HG03159 (cell line): ENCODE measurements around the gene ENTREP1.
"Not testable (repeated sequence)": the region's sequence is repeated elsewhere in the genome, so short reads cannot be mapped to it uniquely, and the experiment has no call there.

ENCODE experiments used
- ATAC-seq: cut with Tn5 transposase; IDR thresholded peaks from one replicate; pipeline ENCODE4 v1.9.1; 2021; ENCODE audit warnings: mild to moderate bottlenecking, moderate library complexity; ENCODE audit not compliant: unreplicated experiment

ENTREP1 gene

DNA sequence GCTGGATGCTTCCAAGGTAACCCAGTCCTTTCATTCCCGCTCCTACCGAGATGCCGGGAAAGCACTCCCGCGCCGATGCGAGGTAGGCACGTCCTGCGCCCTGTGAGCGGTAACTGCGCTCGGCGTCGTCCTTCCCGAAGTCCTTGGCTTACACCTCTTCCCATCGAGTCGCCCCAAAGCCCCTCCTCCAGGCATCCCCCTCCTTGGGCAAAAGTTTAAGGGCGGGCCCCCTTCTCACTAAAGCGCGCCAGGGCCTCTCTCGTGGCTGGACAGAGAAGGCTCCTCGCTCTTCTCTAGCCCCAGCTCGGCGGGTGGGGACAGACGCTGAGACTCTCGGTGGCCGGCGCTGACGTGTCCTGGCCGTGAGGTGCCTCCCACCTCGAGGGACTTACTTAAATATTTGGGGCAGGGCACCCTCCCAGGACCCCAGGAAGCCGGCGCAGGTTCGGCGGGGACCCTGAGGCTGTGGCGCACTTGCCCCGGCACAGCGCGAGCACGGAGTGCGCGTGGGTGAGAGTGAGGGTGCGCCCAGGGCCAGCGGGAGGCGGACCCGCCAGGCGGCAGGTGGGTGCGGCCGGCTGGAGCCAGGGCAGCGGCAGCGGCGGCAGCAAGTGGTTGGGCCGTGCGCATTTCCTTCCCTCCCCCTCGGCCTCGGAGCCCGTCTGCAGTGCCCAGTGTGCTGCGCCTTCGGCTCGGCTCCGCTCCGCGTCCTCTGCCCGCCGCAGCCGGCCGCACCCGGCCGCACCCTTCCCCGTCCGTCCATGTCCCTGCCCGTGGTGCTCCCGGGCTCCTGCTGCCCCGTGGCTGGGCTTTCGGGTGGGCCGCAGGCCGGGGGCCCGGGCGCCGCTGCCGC lies at the start of gene ENTREP1:
ENTREP1 (plus strand) TSS at position 667 of the 853 bp plus-strand sequence; CDS start at position 762, 95 bp downstream.
- peak; percentile 61 for ATAC-seq

DNA sequence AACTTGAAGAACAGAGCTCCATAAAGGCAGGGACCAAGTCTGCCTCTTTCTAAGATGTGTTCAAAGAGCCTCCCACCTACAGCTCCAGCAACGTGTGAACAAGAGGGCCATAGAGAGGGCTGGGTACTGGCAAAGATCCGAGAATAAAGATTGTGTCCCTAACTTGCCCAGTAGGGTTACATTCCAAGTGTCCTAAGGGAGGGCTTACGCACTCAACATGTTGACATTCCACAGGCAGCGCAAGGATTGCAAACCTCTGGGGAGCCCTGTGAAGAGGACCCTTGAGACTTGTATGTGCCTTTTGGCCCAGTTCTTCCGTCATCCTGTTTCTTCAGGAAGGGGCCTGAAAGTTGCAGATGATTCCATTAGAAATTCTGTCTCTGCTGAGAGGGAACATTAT lies 48.2 kb upstream of the ENTREP1 start:
- no peak for ATAC-seq

DNA sequence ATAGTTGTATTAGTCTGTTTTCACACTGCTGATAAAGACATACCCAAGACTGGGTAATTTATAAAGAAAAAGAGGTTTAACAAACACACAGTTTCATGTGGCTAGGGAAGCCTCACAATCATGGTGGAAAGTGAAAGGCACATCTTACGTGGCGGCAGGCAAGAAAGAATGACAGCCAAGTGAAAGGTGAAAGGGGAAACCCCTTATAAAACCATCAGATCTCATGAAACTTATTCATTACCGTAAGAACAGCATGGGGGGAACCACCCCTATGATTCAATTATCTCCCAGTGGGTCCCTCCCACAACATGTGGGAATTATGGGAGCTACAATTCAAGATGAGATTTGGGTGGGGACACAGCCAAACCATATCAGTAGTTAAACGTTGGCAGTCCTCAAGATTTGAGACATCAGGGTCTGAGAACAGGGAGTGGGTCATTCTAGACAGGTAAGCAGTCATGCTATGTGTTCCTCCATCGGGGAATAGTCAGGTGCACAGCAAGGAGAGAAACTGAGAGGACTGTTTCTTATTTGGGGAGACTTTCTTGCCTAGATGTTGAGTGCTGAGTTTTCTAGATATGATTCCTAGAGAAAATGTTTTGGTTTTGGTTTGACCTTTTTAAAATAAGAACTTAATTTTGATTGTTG lies 45.8 kb upstream of the ENTREP1 start:
- ATAC-seq, result peak; percentile 70

DNA sequence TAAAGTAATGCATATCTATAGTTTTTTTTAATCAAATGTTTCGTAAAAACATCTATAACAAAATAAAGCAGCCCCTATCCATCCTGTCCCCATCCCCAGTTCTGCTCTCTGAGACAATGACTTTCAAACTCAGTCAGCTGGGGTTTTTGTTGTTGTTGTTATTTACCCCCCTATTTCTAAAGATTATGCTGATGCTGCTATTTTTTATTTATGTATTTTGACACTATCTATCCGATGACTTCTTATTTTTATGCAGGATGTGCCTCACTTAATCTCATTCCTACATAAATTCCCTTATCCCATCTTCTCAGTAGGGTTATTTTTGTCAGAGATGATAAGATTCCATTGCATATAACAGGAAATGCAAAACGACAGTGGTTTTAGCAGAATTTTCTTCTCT lies 45.3 kb upstream of the ENTREP1 start:
- no peak for ATAC-seq

DNA sequence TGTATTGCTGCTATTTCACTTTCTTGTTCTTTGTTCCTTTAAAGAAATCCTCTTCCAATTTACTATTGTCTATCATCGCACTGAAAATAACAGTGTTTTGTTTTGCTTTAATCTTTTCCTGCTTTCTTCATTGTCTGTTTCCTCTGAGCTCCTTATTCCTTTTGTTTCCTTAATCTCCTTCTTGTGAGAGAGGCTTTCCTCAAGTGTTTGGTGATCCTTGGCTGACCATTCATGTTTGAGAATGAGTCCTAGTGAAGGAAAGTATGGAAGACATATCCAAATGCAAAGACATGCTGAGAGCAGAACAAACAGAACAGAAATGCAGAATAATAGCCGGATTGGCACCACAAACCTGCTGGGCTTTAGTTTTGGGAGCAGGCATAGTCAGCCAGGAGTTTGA lies 42.0 kb upstream of the ENTREP1 start:
- ATAC-seq, result no peak

DNA sequence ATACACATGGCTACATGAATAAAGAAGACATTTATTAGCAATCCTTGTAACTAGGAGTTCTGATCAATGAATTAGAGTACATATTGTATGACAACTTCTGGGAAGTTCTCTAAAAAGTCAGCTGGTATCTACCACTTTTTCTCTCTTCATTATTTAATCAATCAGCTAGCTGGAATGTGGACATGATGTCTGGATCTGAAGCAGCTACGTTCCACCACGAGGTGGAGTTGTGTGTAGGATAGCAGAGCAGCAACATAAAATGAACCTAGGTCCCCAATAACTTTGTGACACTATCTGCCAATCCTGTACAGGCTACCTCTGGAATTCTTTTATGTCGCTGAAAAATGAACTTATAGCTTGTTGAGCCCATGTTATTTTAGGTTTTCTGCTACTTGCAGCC lies 32.9 kb upstream of the ENTREP1 start:
- no peak for ATAC-seq

DNA sequence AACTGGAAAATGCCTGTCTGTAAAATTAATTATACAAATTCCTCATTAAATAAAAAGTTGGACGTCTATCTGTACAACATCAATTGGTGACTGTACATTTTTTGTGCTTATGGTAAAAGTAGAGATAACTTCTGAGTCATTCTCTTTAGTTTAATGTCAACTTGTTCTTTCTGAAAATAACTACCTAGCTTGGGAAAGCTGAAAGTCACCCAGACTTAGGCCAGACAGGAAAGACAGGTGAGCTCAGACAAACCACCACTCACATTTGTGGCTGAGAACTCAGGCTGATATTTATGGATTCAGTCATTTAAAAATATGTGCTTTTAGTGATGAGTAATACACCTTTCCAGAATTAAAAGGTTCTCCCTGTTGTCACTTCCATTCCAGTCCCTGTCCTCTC lies 31.9 kb upstream of the ENTREP1 start:
- ATAC-seq, result no peak

- ATAC-seq, result no peak
Measured at GRCh38 chr9:69295872-69296552, 29.0 kb upstream of the ENTREP1 start.

DNA sequence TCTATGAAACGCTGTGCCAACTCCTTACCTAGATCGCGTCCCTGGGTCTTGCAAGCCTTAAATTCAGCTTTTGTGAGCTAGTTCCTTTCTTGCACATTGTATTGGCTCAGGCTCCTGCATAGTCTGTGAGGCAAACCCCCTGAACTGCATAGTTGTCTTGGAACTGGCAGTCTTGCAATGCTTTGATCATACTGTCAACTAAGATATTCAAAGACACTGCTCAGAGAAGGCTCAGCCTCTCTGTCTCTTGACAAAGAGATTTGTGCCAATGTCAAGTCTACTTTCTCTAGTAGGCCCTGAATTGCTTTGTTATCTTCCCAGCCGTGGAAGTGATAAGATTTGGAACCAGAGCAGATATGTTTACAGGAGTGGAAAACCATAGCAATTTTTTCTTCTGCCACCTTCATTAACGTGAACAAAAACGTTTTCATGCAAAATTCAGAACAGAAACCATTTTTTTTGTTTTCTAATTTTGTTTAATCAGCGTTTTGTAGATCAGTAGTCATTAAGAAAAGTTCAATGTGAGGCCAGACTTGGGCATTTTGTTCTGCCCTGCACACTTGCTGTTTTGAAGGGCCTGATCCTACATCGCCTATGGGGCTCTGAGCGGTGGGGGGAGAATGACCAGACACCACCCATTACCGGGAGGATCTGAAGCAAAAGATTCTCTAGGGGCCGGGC lies 27.6 kb upstream of the ENTREP1 start:
- ATAC-seq, result no peak

- no peak for ATAC-seq
Measured at GRCh38 chr9:69299315-69299714, 25.7 kb upstream of the ENTREP1 start.

- ATAC-seq, result no peak
Measured at GRCh38 chr9:69299826-69300225, 25.2 kb upstream of the ENTREP1 start.

DNA sequence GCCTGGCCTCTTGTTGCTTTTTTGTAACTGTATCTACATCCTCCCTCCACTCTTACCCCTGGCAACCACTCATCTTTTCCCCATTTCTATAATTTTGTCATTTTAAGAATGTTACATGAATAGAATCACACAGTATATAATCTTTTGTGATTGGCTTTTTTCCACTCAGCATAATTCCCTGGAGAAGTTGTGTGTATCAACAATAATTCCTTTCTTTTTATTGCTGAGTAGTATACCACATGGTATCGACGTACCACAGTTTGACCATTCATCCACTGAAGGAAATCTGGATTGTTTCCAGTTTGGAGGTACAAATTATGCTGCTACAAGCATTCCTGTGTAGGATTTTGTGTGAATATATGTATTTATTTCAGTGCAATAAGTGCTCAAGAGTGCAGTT lies 21.7 kb upstream of the ENTREP1 start:
- ATAC-seq, result no peak

DNA sequence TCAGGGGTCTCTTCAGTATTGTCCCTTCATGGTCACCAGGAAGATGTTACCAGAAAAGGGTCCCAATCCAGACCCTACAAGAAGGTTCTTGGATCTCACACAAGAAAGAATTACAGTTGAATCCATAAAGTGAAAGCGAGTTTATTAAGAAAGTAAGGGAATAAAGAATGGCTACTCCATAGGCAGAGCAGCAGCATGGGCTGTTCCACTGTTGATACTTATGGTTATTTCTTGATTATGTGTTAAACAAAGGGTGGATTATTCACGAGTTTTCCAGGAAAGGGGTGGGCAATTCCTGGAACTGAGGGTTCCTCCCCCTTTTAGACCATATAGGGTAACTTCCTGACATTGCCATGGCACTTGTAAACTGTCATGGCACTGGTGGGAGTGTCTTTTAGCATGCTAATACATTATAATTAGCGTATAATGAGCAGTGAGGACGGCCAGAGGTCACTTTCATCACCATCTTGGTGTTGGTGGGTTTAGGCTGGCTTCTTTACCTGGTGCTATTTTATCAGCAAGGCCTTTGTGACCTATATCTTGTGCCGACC lies 18.0 kb upstream of the ENTREP1 start:
- ATAC-seq, result not testable (repeated sequence)

GRCh38 chr9:69307446-69308205 lies 17.4 kb upstream of the ENTREP1 start:
- no peak for ATAC-seq

DNA sequence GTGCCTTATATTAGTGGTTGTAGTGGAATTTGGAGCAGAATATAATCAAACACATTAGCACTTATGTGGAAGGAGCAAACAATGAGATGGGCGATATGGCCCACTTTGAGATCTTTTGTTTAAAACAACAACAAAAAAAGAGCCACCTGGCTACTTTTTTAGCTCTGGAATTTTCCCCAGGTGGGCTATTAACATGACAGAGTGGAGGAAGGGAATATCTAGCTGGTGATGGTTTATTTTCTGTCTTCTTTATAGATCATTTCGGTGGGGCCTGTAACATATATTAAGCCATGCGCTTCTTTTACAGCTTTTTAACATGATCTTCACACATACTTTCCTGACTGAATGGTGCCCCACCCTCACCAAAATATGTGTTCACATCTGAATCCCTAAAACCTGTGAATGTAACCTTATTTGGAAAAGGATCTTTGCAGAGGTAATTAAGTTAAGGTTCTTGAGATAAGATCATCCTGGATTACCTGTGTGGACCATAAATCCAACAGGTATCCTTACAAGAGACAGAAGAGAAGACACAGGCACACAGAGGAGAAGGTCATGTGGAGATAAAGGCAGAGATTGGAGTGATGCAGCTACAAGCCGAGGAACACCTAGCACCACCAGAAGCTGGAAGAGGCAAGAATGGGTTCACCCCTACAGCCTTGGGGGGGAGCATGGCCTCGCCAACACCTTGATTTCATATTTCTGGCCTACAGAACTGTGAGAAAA lies 16.6 kb upstream of the ENTREP1 start:
- no peak for ATAC-seq

- no peak for ATAC-seq
Measured at GRCh38 chr9:69313175-69313574, 11.8 kb upstream of the ENTREP1 start.

- ATAC-seq, result no peak
Measured at GRCh38 chr9:69314547-69314946, 10.5 kb upstream of the ENTREP1 start.

- ATAC-seq, result no peak
Measured at GRCh38 chr9:69317081-69317480, 7.9 kb upstream of the ENTREP1 start.

DNA sequence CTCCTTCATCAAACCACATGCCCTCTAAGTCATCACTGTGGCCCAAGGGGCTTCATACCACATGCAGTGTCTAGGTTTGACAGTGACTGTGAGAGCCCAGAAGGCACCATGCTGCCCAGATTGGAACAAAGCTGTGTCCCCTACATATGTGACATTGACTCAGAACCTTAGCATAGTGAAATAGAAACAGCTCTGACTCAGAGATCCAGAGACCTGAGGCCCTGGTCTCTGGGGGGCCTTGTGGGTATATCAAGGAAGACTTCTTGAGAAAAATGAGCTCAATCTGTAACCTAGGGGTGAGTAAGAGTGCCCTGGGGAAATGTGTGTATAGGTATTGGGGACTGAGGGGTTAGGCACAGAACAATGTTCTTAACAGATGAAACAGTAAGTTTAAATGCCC lies 7.1 kb upstream of the ENTREP1 start:
- ATAC-seq, result peak; percentile 82
